WTC11 (cell line): ENCODE measurements around the gene DONSON. TPM values are rescaled to one million over a fixed set of nuclear protein-coding genes. Genes with fewer than 3 reads are reported as not detected.
A peak's percentile ranks its signal among the peaks of the same experiment; 100 is the strongest.

Experiments used
- CBFB ChIP-seq: sonication (generic); formaldehyde crosslinking; IDR thresholded peaks from 2 replicates; pipeline ENCODE4 v1.8.1; 2022; ENCODE audit warnings: mild to moderate bottlenecking, low read depth, missing genetic modification reagents
- CREB1 ChIP-seq: sonication (generic); formaldehyde crosslinking; IDR thresholded peaks from 2 replicates; pipeline ENCODE4 v1.8.0; 2023; ENCODE audit warnings: mild to moderate bottlenecking, missing genetic modification reagents
- ETV6 ChIP-seq: sonication (generic); formaldehyde crosslinking; IDR thresholded peaks from 2 replicates; pipeline ENCODE4 v1.8.1; 2022; ENCODE audit warnings: mild to moderate bottlenecking, missing genetic modification reagents
- PRRX2 ChIP-seq: fragments of 250-450 bp; sonication (Bioruptor Pico); IDR thresholded peaks from 2 replicates; pipeline ENCODE4 v1.8.0; 2021; ENCODE audit warnings: mild to moderate bottlenecking
- RELA ChIP-seq: sonication (generic); formaldehyde crosslinking; IDR thresholded peaks from 2 replicates; pipeline ENCODE4 v1.8.1; 2022; ENCODE audit warnings: missing genetic modification reagents, mild to moderate bottlenecking, borderline replicate concordance
- SP1 ChIP-seq: sonication (generic); formaldehyde crosslinking; conservative IDR thresholded peaks from 2 replicates; pipeline ENCODE4 v1.8.1; 2022; ENCODE audit warnings: missing genetic modification reagents
- TP53 ChIP-seq: sonication (generic); formaldehyde crosslinking; IDR thresholded peaks from 2 replicates; pipeline ENCODE4 v1.8.1; 2023; ENCODE audit warnings: mild to moderate bottlenecking, missing genetic modification reagents
- ZNF219 ChIP-seq: sonication (generic); formaldehyde crosslinking; IDR thresholded peaks from 2 replicates; pipeline ENCODE4 v1.8.0; 2023; ENCODE audit warnings: missing genetic modification reagents, mild to moderate bottlenecking, borderline replicate concordance
- ZNF263 ChIP-seq: sonication (generic); formaldehyde crosslinking; IDR thresholded peaks from 2 replicates; pipeline ENCODE4 v1.8.1; 2022; ENCODE audit warnings: low read depth, mild to moderate bottlenecking, moderate library complexity, missing genetic modification reagents
- ZNF423 ChIP-seq: fragments of 250-450 bp; sonication (Bioruptor Pico); IDR thresholded peaks from 2 replicates; pipeline ENCODE4 v2.1.2; 2022; ENCODE audit warnings: mild to moderate bottlenecking, moderate library complexity
- total RNA-seq: library from RNA; stranded (reverse); gene quantifications from 3 replicates; pipeline ENCODE4 v1.2.3, GENCODE V29; 2021
- TF ChIP-seq, protein P1 (sequence below): fragments of 250-450 bp; sonication (Bioruptor Pico); IDR thresholded peaks from 2 replicates; pipeline ENCODE4 v1.8.0; 2021; ENCODE audit warnings: mild to moderate bottlenecking
- TF ChIP-seq, protein P2 (sequence below): fragments of 250-450 bp; sonication (Bioruptor Pico); conservative IDR thresholded peaks from 2 replicates; pipeline ENCODE4 v1.9.0; 2021; ENCODE audit warnings: mild to moderate bottlenecking
- TF ChIP-seq, protein P3 (sequence below): sonication (generic); formaldehyde crosslinking; IDR thresholded peaks from 2 replicates; pipeline ENCODE4 v1.8.0; 2022; ENCODE audit warnings: mild to moderate bottlenecking, missing genetic modification reagents
- TF ChIP-seq, protein P4 (sequence below): sonication (generic); formaldehyde crosslinking; IDR thresholded peaks from 2 replicates; pipeline ENCODE4 v1.8.0; 2023; ENCODE audit warnings: missing genetic modification reagents
- TF ChIP-seq, protein P5 (sequence below): sonication (generic); formaldehyde crosslinking; IDR thresholded peaks from 2 replicates; pipeline ENCODE4 v1.8.1; 2022; ENCODE audit warnings: mild to moderate bottlenecking, moderate library complexity, missing genetic modification reagents
- TF ChIP-seq, protein P6 (sequence below): sonication (generic); formaldehyde crosslinking; IDR thresholded peaks from 2 replicates; pipeline ENCODE4 v1.8.0; 2022; ENCODE audit warnings: mild to moderate bottlenecking, missing genetic modification reagents
- TF ChIP-seq, protein P7 (sequence below): sonication (generic); formaldehyde crosslinking; conservative IDR thresholded peaks from 2 replicates; pipeline ENCODE4 v1.8.1; 2023; ENCODE audit warnings: mild to moderate bottlenecking, low read depth, missing genetic modification reagents, moderate library complexity
- TF ChIP-seq, protein P8 (sequence below): fragments of 250-450 bp; sonication (Bioruptor Pico); IDR thresholded peaks from 2 replicates; pipeline ENCODE4 v1.9.0; 2021; ENCODE audit warnings: moderate library complexity, mild to moderate bottlenecking, inconsistent platforms, borderline replicate concordance
- TF ChIP-seq, protein P9 (sequence below): fragments of 250-450 bp; sonication (Bioruptor Pico); IDR thresholded peaks from 2 replicates; pipeline ENCODE4 v1.9.0; 2021; ENCODE audit warnings: mild to moderate bottlenecking, borderline replicate concordance

The DONSON gene
- total RNA-seq, 1 experiment from 2014 or later = 32.2 TPM

DNA sequence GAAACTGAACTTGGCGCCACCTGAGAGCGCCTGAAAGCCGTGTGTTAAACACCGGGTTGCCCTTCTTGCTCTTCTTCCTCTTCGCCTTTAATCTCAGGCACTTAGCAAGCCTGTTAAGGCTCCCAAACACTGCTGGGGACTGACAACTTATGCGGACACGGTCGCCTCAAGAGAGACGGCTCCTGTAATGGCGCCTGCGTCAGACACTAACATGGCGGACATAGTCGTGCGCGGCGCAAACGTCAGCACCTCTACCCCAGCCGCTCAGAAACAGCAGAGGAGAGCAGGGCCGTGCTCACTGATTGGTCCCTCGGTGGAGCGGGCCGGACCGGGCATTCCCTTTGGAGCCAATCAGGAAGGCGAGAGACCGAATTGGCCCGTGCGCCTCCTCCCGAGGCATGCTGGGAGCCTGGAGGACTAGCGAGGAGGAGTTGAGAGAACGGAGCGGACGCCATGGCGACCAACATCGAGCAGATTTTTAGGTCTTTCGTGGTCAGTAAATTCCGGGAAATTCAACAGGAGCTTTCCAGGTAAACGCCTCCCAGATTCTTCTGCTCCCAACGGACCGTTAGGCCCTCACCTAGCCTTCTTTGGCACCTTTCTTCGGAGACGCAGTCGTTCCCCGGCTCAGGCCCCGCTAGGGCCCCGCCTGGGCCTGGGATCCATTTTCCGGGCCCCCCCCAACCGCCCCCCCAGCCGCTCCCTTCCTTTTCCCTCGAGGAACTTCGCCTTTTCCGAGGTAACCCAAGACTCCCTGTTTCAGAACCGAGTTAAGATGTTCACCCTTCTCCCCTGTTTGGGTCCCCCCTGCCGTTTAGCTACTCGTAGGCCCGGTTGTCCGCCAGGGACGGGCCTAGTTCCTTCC lies 45.6 kb downstream of the DONSON start, which contains the start of gene SON (continued):
- TF ChIP-seq, protein P1, sequence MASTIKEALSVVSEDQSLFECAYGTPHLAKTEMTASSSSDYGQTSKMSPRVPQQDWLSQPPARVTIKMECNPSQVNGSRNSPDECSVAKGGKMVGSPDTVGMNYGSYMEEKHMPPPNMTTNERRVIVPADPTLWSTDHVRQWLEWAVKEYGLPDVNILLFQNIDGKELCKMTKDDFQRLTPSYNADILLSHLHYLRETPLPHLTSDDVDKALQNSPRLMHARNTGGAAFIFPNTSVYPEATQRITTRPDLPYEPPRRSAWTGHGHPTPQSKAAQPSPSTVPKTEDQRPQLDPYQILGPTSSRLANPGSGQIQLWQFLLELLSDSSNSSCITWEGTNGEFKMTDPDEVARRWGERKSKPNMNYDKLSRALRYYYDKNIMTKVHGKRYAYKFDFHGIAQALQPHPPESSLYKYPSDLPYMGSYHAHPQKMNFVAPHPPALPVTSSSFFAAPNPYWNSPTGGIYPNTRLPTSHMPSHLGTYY (CRISPR knock-in tag) = no peak
- TF ChIP-seq ETV6 (CRISPR knock-in tag) (peak; percentile 65; the same call in 1 of the 2 replicates), PRRX2 (CRISPR knock-in tag) (no peak), TP53 (CRISPR knock-in tag) (no peak), ZNF423 (CRISPR knock-in tag) (no peak), RELA (no peak), ZNF263 (peak; percentile 93), CREB1 (CRISPR knock-in tag) (no peak), ZNF219 (CRISPR knock-in tag) (no peak), CBFB (CRISPR knock-in tag) (no peak), SP1 (CRISPR knock-in tag) (peak; percentile 60; the same call in 1 of the 2 replicates)
- TF ChIP-seq, protein P2, sequence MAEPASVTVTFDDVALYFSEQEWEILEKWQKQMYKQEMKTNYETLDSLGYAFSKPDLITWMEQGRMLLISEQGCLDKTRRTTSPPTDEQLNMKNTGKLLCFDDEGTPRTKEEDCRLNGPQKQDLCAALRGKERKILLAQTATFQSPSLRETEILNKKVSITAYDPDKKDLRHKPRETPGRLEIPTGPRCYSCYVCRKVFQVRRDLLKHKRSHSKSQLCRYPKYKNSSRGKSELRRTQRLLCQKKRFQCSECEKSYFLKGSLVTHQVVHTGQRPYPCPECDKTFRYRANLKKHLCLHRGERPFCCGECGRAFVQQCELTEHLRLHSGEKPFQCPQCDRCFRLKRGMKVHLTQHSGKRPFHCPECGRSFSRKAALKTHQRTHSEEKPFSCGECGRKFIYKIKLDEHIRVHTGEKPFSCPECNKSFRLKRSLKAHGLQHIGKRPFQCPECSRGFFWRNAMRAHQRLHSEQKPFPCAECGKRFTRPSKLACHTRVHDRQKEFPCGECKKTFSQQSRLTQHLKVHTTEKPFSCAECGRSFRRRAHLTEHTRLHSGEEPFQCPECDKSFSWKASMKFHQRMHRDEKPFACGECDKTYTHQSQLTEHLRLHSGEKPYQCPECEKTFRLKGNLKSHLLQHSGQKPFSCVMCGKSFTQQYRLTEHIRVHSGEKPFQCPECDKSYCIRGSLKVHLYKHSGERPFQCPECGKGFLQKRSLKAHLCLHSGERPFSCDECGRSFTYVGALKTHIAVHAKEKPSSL (CRISPR knock-in tag) = no peak
- TF ChIP-seq, protein P3, sequence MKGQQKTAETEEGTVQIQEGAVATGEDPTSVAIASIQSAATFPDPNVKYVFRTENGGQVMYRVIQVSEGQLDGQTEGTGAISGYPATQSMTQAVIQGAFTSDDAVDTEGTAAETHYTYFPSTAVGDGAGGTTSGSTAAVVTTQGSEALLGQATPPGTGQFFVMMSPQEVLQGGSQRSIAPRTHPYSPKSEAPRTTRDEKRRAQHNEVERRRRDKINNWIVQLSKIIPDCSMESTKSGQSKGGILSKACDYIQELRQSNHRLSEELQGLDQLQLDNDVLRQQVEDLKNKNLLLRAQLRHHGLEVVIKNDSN = no peak
- TF ChIP-seq, protein P4, sequence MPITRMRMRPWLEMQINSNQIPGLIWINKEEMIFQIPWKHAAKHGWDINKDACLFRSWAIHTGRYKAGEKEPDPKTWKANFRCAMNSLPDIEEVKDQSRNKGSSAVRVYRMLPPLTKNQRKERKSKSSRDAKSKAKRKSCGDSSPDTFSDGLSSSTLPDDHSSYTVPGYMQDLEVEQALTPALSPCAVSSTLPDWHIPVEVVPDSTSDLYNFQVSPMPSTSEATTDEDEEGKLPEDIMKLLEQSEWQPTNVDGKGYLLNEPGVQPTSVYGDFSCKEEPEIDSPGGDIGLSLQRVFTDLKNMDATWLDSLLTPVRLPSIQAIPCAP = 0 out of 2 replicates have a peak, but pooled peaks have one; percentile 17
- TF ChIP-seq, protein P5, sequence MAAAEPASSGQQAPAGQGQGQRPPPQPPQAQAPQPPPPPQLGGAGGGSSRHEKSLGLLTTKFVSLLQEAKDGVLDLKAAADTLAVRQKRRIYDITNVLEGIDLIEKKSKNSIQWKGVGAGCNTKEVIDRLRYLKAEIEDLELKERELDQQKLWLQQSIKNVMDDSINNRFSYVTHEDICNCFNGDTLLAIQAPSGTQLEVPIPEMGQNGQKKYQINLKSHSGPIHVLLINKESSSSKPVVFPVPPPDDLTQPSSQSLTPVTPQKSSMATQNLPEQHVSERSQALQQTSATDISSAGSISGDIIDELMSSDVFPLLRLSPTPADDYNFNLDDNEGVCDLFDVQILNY (CRISPR knock-in tag) = peak; percentile 38; the same call in 1 of the 2 replicates
- TF ChIP-seq, protein P6, sequence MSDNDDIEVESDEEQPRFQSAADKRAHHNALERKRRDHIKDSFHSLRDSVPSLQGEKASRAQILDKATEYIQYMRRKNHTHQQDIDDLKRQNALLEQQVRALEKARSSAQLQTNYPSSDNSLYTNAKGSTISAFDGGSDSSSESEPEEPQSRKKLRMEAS (CRISPR knock-in tag) = peak; percentile 81
- TF ChIP-seq, protein P7, sequence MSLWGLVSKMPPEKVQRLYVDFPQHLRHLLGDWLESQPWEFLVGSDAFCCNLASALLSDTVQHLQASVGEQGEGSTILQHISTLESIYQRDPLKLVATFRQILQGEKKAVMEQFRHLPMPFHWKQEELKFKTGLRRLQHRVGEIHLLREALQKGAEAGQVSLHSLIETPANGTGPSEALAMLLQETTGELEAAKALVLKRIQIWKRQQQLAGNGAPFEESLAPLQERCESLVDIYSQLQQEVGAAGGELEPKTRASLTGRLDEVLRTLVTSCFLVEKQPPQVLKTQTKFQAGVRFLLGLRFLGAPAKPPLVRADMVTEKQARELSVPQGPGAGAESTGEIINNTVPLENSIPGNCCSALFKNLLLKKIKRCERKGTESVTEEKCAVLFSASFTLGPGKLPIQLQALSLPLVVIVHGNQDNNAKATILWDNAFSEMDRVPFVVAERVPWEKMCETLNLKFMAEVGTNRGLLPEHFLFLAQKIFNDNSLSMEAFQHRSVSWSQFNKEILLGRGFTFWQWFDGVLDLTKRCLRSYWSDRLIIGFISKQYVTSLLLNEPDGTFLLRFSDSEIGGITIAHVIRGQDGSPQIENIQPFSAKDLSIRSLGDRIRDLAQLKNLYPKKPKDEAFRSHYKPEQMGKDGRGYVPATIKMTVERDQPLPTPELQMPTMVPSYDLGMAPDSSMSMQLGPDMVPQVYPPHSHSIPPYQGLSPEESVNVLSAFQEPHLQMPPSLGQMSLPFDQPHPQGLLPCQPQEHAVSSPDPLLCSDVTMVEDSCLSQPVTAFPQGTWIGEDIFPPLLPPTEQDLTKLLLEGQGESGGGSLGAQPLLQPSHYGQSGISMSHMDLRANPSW (CRISPR knock-in tag) = no peak
- TF ChIP-seq, protein P8, sequence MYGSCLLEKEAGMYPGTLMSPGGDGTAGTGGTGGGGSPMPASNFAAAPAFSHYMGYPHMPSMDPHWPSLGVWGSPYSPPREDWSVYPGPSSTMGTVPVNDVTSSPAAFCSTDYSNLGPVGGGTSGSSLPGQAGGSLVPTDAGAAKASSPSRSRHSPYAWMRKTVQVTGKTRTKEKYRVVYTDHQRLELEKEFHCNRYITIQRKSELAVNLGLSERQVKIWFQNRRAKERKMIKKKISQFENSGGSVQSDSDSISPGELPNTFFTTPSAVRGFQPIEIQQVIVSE (CRISPR knock-in tag) = no peak
- TF ChIP-seq, protein P9, sequence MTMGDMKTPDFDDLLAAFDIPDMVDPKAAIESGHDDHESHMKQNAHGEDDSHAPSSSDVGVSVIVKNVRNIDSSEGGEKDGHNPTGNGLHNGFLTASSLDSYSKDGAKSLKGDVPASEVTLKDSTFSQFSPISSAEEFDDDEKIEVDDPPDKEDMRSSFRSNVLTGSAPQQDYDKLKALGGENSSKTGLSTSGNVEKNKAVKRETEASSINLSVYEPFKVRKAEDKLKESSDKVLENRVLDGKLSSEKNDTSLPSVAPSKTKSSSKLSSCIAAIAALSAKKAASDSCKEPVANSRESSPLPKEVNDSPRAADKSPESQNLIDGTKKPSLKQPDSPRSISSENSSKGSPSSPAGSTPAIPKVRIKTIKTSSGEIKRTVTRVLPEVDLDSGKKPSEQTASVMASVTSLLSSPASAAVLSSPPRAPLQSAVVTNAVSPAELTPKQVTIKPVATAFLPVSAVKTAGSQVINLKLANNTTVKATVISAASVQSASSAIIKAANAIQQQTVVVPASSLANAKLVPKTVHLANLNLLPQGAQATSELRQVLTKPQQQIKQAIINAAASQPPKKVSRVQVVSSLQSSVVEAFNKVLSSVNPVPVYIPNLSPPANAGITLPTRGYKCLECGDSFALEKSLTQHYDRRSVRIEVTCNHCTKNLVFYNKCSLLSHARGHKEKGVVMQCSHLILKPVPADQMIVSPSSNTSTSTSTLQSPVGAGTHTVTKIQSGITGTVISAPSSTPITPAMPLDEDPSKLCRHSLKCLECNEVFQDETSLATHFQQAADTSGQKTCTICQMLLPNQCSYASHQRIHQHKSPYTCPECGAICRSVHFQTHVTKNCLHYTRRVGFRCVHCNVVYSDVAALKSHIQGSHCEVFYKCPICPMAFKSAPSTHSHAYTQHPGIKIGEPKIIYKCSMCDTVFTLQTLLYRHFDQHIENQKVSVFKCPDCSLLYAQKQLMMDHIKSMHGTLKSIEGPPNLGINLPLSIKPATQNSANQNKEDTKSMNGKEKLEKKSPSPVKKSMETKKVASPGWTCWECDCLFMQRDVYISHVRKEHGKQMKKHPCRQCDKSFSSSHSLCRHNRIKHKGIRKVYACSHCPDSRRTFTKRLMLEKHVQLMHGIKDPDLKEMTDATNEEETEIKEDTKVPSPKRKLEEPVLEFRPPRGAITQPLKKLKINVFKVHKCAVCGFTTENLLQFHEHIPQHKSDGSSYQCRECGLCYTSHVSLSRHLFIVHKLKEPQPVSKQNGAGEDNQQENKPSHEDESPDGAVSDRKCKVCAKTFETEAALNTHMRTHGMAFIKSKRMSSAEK (CRISPR knock-in tag) = no peak
